Measurements from ENCODE around the gene EEF1AKMT4.

Gene EEF1AKMT4

DNA sequence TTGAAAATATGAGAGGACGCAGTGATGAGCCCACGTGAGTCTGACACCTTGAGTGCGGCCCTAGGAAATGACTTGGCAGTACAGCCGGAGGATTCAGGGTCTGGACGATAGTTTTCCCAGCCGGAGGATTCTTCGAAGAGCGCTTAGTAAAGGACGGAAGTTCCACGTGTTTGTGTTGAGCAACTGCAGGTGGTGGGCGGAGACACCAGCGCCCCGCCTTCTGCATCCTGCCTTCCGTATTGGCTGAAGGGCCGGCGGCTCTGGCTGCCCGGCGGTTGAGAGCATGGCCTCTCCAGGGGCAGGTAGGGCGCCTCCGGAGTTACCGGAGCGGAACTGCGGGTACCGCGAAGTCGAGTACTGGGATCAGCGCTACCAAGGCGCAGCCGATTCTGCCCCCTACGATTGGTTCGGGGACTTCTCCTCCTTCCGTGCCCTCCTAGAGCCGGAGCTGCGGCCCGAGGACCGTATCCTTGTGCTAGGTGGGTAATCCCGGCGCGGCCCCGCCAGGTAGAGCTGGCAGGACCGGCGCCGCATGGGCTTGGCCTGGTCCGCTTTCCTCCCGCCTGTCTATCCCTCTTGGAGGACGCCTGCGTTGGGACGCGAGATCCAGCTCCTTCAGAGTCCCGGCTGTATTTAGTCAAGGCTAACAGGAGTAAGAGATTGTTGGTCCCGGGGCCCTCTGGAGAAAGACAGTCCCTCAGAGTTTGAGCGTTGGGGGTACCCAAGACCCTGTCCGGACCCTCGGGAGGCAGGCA, at the start of gene EEF1AKMT4:
Gene EEF1AKMT4 (plus strand): TSS at position 261 of the 755 bp plus-strand sequence. CDS start 23 bp downstream, at position 284.
- peak; percentile 95 to 99 (median 99) for DNase-seq

DNA sequence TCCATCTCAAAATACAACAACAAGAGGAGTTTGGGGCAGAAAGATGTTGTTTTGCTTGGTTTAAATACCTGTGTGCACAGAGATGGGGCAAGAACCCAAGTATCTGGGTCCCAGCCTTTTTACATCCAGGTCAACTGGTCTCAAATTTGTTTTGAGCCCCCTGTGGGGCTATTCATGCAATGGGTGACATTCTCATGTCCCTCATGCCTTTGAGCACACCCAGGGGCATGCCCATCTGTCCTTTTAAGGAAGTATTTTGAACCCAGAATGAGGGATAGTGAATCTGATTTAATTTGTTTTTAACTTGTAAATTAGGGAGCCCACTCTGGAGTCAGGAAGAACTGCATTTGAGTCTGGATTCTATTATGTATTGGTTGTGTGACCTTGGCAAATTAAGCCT, 48.6 kb upstream of the EEF1AKMT4 start:
- no peak for DNase-seq

DNA sequence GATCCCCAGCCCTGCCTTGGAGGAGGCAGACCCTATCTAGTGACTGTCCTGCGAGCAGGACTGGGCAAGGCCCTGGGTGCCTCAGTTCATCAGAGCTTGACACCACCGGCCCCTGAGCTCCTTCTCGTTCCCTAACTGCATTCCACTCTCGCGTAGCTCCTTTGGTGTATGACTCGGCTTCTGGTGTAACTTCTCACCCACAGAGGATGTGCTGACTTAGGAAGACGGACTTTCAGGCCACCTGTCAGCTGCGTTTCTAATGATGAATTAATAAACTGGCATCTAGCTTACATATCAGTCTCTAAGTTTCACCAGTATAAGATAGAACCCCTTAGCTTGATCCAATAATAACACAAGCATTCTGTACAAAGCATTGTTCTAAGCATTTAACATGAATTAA, 45.9 kb upstream of the EEF1AKMT4 start:
- DNase-seq = no peak

DNA sequence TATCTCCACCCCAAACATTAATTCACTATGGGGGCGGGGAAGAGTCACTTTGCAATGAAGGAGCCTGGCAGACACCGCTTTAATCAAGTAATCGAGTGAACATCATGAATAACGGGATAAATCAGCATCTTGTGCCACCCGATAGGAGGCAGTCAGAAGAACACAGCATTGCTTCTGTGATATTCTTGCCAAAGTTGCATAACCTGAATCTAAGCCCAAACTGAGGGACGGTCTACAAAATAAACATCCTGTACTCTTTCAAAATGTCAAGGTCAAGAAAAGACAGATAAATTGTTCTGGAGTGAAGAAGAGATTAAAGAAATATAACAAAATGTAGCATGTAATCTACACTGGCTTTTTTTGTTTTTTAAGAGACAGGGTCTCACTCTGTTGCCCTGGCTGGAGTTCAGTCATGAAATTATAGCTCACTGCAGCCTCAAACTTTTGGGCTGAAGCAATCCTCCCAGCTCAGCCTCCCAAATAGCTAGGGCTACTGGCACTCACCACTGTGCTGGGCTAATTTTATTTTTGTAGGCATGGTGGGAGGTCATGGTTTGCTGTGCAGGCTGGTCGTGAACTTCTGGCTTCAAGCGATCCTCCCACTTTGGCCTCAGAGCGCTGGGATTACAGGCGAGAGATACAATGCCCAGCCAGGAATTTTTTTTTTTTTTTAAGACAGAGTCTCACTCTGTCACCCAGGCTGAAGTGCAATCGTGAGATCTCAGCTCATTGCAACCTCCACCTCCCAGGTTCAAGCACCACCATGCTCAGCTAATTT, 40.1 kb upstream of the EEF1AKMT4 start:
- no peak for DNase-seq

DNA sequence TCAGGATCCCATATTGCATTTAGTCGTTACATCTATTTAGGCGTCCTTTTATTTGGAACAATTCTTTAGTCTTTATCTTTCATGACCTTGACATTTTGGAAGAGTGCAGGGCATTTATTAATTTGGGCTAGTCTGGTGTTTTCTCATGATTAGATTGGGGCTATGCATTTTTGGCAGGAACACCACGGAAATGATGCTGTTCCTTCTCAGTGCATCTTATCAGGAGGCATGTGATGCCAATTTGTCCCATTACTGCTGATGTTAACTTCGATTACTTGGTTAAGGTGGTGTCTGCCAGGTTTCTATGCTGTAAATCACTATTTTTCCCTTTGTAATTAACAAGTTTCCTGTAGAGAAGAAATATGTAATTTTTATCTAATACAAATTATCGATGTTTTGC, 38.2 kb upstream of the EEF1AKMT4 start:
- DNase-seq = no peak

DNA sequence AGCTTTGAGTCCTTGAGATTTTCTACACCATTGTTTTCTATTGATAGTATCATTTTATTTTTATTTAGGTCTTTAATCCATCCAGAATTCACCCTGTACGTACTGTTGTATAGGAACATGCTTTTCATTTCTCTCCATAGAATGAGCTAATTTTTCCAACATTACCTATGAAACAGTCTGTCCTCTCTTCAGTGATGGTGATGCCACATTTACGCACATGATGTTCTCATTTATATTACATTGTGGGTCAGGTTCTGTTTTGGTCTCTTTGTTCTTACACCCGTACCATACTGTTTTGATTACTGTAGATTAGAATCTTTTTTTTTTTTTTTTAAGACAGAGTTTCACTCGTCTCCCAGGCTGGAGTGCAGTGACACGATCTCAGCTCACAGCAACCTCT, 37.8 kb upstream of the EEF1AKMT4 start:
- no peak for DNase-seq

DNA sequence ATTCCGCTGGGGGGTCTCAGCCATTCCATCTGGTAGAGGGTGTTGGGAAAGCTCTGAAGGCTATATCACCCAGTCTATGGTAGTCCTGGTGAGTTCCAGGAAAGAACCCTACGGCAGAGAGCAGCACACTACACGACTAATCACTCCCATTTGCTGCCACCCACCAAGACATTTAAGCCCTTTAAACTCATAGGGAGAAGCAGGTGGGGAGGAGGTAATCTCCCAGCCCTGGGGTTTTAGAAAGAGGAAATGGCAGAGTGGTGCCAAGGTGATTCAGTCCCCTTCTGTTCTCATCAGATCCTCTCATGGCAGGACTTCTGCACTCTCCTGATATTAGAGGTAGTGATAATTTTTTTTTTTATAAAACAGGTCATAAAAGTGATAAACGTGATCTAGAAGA, 30.7 kb upstream of the EEF1AKMT4 start:
- DNase-seq = no peak

DNA sequence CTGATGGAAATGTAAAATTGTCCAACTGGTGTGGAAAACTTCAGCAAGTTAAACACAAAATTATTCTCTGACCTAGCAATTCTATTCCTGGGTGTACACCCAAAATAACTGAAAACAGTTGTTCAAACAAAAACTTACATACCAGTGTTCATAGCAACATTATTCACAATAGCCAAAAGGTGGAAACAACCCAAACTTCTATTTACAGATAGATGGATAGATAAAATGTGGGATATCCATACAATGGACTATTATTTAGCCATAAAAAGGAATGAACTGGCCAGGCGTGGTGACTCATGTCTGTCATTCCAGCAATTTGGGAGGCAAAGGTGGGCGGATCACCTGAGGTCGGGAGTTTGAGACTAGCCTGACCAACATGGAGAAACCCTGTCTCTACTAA, 27.0 kb upstream of the EEF1AKMT4 start:
- DNase-seq = no peak

DNA sequence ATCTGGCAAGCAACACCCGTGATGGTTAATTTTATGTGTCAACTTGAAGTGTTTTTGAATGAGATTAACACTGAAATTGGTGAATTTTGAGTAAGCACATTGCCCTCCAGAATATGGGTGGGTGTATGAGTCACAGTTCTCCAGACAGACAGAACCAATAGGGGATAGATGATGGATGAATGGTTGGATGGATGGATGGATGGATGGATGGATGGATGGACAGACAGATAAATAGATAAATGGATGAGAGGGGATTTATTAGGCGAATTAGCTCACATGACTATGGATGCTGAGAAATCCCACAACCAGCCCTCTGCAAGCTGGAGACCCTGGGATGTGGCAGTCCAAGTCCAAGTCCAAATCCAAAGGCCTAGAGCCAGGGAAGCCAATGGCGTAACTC, 25.5 kb upstream of the EEF1AKMT4 start:
- no peak for DNase-seq

DNA sequence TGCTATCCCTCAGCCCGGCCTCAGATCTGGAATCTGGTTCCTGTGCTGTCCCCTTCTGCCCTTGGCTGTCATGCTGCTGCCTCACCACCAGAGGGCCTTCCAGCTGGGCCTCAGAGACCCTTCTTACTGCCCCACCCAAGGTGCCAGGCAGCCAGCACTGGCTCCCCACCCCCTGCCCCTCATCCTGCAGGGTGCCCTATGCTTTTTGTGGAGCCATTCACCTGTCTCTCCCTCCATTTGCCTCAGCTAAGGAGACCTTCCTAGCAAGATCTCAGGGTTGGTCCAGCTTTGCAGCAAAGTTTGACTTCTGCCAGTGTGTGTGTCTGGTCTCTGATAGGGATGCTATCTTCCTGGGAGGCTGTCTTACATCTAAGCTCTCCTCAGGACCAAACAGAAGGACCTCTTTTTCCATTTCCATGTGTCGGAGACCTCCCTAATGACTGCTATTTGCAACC, 22.0 kb upstream of the EEF1AKMT4 start:
- DNase-seq = peak; percentile 36 to 57 (median 46)

DNA sequence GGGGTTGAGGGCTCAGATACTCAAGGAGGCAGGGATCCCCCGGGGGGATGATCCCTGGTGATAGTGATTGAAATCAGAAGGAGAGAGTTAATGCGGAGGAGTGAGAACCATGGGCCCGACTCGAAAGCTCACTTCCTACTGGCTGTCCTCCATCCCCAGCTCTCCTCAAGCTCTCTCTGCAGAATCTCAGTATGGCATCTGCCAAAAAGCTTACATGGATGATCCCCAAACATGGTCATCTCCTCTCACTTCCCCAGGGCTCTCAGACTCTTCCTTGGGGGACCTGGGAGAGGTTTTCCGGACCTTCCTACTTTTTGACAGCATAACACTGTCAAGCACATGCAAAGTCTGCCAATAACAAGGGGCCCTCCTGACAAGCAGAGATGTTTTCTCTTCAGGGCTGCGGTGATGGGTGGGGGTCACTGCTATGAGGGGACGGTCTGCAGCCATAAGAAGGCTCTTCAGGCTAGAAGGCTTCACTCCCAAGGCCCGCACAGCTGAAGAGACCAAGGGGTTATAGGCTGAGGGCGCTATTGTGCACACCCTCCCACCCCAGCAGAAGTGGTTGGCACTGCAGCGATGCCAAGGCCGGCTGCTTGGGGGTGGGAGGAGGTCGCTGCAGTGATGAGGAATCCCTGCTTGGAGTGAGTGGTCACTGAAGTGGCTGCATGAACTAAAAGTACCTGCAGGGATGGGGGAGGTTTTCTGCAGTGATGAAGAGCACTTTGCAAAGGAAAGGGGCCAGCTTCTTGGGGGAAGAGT, 20.9 kb upstream of the EEF1AKMT4 start:
- peak in 1 of 3 experiments; percentile 45 for DNase-seq

DNA sequence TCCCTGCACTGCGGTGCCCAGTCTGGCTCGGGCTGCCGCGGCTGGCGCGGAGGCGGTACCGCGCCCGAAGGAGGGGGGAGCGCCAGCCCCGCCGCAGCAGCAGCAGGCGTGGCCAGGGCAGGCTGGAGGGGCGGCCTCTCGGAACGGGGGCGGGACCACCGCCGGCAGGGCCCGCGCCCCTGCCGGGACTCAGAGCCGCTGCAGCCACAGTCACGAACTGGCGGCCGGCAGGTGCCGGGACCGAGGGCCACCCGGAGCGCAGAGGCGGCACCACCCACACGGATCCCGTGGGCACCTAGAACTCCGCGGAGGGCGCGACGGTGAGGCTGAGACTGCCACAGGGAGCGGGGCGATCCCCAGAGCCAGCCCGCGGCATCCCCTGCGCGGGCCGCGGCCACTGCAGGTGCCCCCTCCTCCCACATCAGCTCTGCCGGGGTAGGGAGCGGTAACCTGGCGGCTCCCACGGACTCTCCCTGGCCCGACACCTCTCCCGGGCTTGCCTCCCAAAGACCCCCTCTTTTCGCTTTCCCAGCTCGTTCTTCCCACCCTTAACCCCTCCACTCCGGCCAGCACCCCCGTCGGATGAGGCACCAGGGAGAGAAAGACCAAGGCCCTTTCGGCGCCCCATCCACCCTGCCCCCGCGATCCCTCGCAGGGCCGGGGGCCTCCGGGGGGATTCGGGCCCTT, 19.9 kb upstream of the EEF1AKMT4 start, which contains the start of gene VWA5B2:
Gene VWA5B2 (plus strand): TSS at position 192 of the 687 bp plus-strand sequence. CDS start 944 bp downstream, outside the sequence.
- peak; percentile 70 to 91 (median 89) for DNase-seq

DNA sequence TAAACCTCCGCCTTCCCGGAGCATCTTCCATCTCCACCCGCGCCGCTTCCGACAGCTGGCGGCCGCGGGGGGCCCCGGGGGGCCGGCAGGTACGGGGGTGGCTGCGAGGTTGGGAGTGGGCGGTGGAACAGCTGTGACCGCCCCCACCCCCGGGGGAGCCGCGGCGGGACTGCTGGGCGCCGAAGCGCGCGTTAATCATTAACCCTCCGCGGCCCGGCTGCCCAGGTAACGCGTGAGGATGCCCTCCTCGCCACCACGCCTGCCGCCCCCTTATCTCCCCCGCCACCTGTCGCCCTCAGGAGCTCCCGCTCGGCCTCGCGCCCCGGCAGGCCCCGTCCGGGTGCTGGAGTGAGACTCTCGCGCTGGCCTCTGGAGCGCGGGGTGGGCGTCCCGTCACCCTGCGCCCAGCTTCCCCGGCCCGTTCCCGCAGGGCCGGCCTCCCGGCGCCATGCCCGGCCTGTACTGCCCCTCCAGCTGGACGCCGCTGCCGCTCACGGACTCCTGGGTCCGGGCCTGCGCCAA, 19.3 kb upstream of the EEF1AKMT4 start:
- peak; percentile 13 to 83 (median 83) for DNase-seq

DNA sequence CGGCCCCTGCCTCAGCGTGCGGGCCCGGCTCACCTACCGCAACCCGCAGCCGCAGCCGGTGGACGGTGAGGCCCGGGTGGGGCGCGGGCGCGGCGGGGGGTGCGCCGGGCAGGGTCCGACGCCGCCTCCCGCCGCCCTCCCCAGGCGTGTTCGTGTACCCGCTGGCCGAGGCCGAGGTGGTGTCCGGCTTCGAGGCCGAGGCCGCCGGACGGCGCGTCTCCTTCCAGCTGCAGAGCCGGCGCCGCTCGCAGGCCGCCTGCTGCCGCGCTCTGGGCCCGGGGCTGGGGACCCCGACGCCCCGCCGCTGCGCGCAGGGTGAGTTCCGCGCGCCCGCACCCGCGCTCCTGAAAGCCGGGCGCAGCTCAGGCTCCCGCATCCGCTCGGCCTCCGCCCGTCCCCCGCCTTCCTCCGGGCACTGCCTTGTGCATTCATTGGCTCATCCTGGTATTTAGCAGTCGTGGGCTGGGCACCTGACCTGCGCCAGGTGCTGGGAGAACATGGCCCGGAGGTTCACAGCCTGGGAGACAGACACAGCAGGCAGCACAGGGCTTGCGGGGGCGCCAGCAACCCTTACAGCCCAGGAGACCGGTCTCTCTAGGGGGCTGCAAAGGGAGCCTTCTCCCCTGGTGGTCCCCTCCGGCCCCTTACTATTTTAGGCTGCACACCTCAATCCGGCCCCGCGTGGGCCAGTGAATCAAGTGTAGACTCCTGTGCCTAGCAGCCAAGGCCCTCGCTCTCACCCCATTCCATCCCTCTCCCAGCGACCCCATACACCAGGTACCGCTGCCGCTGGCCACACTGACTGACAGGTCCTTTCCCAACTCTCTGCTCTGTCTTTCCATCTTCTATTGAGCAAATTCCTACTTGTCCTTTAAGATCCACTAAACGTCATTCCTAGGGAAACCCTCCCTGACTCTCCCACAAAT, 18.6 kb upstream of the EEF1AKMT4 start:
- DNase-seq = peak; percentile 14 to 84 (median 80)

DNA sequence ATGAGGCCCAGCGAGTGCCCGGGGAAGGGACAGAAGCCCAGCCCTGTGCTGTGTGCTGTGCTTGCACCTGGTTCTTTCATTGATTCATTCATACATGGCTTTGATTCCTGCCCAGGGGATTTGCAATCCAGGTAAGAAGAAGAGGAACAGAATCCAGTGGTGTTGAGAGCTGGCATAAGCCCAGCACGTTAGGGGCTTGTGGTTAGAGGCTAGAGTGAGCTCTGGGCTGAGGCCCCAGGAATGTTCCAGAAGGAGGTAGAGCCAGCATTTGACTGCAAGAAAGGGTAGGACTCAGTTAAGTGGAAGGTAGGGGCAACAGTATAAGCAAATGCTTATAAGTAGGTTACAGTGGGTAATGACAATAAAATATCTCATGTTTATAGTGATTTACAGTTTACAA, 17.8 kb upstream of the EEF1AKMT4 start:
- no peak for DNase-seq

DNA sequence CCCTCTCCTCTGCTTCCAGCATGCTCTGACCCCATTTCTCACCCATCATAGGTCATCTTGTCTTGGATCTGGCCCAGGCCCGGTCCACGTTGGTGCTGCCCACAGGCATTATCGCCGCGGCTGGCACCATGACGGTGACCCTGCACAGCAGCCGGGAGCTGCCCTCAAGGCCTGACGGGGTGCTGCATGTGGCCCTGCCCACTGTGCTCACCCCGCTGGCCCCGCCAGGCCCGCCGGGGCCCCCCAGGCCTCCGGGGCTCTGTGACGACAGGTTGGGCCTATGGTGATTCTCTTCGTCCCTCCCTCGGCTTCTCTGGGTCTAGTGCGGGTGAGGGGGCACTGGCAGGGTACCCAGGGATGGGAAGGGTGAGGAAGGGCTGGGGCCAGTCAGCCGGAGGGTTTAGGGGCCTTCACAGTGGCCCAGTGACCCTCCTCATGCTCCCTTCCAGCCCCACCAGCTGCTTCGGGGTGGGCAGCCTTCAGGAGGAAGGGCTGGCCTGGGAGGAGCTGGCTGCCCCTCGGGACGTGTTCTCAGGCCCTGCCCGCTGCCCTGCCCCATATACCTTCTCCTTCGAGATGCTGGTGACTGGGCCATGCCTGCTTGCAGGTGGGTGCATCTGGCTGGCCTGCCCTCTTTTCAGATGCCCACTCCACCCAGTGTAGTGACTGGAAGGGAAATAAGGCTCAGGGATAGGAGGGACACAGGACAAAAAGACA, 16.2 kb upstream of the EEF1AKMT4 start:
- DNase-seq = no peak

DNA sequence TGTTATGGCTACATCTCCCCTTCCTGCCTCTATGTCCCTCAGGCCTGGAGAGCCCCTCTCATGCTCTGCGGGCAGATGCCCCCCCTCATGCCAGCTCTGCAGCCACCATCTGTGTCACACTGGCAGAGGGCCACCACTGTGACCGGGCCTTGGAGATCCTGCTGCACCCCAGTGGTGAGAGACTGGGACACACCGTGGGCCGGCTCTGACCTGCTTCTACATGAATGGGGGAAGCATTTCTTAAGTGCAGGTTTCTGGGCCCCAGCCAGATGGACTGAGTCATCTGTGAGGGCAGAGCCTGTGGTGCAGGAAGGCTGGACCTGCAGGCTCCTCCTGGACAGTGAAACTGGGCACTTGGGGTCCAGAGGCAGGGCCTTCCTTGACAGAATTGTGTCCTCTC, 15.2 kb upstream of the EEF1AKMT4 start:
- DNase-seq = no peak

DNA sequence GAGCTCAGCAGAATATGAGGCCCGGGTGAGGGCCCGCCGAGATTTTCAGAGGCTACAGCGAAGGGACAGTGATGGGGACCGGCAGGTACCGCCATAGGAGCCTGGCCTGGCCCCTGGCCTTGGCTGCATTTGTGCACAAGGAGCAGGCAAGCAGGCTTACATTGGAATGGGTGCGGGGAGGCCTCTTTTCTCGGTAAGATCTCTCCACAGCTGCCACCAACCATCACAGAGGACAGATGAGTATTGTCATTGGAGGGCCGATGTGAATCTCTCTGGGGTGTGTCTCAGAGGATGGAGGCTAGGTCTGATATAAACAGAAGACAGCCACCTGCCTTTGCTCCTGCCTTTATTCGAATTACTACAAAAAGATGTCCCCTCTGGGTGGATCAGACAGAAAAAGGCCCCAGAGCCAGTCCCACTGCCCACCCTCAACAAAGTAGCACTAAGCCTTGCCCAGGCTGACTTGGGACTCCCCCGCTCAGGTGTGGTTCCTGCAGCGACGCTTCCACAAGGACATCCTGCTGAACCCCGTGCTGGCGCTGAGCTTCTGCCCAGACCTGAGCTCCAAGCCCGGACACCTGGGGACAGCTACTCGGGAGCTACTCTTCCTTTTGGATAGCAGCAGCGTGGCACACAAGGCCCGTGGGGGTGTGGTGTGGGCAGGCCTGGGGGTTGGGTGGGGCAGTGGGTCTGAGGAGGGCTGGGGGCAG, 14.6 kb upstream of the EEF1AKMT4 start:
- DNase-seq = no peak

DNA sequence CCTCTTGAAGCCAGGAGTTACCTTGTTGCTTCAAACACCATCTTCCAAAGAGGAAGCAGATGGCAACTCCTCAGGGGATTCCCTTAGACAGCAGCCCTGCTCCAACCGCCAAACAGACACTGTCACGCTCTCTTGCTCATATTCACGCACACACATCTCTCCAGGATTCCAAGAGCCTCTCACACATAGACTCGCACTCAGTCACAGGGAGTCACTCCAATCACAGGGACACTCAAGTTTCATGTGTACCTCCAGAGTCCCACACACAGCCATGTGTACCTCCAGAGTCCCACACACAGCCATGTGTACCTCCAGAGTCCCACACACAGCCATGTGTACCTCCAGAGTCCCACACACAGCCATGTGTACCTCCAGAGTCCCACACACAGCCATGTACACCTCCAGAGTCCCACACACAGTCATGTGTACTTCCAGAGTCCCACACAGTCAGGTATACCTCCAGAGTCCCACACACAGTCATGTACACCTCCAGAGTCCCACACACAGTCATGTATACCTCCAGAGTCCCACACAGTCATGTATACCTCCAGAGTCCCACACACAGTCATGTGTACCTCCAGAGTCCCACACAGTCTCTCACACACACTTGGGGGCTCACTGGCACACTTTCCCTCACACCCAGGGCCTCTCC, 14.0 kb upstream of the EEF1AKMT4 start:
- peak in 2 of 3 experiments; percentile 15 to 45 for DNase-seq
